ENCODE data around the gene C1QTNF1.

C1QTNF1 gene

GRCh38 chr17:79042421-79043190, 18.6 kb downstream of the C1QTNF1 start:
- DNase-seq = peak; percentile 77 to 82

GRCh38 chr17:79043191-79043930, 19.4 kb downstream of the C1QTNF1 start:
- DNase-seq = no peak

GRCh38 chr17:79043931-79044320, 20.0 kb downstream of the C1QTNF1 start:
- no peak for DNase-seq

- DNase-seq = no peak
Observed at GRCh38 chr17:79044462-79044861, 20.5 kb downstream of the C1QTNF1 start.

- DNase-seq = no peak
Observed at GRCh38 chr17:79045001-79045729, 21.2 kb downstream of the C1QTNF1 start.

GRCh38 chr17:79045842-79046196, 21.9 kb downstream of the C1QTNF1 start:
- DNase-seq = peak; percentile 71 to 75

GRCh38 chr17:79046197-79046915, 22.4 kb downstream of the C1QTNF1 start:
- no peak for DNase-seq

GRCh38 chr17:79046916-79047280, 22.9 kb downstream of the C1QTNF1 start:
- DNase-seq = no peak

- no peak for DNase-seq
Observed at GRCh38 chr17:79047291-79047920, 23.4 kb downstream of the C1QTNF1 start.

GRCh38 chr17:79047923-79048825, 24.2 kb downstream of the C1QTNF1 start:
- no peak for DNase-seq

- no peak for DNase-seq
Observed at GRCh38 chr17:79048826-79049755, 25.1 kb downstream of the C1QTNF1 start.

- no peak for DNase-seq
Observed at GRCh38 chr17:79049821-79050220, 25.9 kb downstream of the C1QTNF1 start.

- no peak for DNase-seq
Observed at GRCh38 chr17:79050551-79050950, 26.6 kb downstream of the C1QTNF1 start.

- DNase-seq = no peak
Observed at GRCh38 chr17:79051306-79051705, 27.3 kb downstream of the C1QTNF1 start.

GRCh38 chr17:79052131-79052530, 28.2 kb downstream of the C1QTNF1 start:
- no peak for DNase-seq

GRCh38 chr17:79053251-79053925, 29.4 kb downstream of the C1QTNF1 start:
- DNase-seq = no peak

- no peak for DNase-seq
Observed at GRCh38 chr17:79054200-79054960, 30.4 kb downstream of the C1QTNF1 start.

- no peak for DNase-seq
Observed at GRCh38 chr17:79055197-79055596, 31.2 kb downstream of the C1QTNF1 start.
